DMS153 treated with DMSO at 0.1 percent for 48 hours (cell line): ENCODE data around the gene ABHD16A.

Experiments used
- DNase-seq: peaks from one replicate; lab custom pipeline; 2025; ENCODE audit not compliant: unreplicated experiment; lab: John Stamatoyannopoulos, UW

Gene ABHD16A

DNA sequence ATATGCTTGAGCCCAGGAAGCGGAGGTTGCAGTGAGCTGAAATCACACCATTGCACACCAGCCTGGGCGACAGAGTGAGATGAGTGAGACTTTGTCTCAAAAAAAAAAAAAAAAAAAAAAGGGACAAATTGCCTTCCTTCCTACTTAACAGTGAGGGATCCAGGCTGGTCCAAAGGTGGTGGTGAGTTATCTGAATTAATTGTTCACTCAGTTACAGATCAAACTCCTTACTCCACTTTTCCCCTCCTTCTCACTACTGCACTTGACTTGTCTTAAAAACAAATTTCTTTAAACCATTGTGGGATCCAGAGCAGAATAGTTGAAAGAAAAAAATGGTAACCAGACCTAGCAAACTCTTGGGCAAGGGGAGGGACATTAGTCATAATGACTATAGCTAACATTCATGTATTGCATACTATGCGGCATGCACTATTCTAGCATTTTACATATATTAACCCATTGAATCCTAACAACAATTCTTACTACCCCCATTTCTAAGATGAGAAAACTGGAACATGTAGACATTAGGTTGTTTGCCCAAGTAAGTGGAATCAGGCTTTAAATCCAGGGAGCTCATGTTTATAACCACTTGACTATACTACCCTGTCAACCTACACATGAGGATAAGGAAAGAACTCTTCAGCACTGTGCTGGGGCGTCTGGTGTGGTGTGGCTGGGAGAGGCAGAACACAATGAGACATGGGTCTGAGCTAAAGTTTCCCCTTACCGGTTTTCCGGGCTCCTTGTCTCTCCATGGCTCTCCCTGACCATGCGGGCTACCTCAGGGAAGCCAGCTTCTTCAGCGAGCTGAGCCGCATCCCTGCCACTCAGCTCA is 39.8 kb downstream of the ABHD16A start:
- DNase-seq: no peak

GRCh38 chr6:31662124-31662723 is 40.9 kb downstream of the ABHD16A start:
- no peak for DNase-seq

DNA sequence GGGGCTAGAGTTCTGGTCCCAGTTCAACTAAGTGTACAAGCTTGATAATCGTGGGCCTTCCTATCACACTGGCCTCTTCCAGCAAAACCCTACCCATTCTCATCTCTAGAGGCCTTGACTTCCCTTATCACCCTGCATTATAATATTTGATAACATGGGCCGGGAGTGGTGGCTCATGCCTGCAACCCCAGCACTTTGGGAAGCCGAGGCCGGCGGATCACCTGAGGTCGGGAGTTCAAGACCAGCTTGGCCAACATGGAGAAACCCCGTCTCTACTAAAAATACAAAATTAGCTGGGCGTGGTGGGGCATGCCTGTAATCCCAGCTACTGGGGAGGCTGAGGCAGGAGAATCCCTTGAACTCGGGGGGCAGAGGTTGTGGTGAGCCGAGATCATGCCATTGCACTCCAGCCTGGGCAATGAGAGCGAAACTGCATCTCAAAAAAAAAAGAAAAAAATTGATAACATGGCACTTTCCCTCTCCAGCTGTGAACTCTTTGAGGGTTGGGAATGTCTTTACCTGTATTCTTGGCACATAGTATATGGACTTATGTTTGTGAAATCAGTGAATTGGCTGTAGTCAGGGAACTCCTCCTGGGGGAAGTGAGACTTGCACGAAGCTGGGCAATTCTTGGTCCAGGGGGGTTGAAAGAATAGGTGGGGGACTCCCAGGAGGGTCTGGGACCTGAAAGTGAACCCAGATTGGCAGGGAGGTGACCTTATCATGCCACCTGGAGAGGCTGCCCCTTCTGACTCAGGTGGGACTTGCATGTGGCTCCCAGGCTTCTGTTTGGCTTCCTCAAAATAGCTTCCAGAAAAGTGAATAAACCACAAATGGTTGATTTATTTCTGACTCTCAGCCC is 41.6 kb downstream of the ABHD16A start:
- no peak for DNase-seq

GRCh38 chr6:31660381-31661261 is 42.5 kb downstream of the ABHD16A start, which contains the start of gene C6orf47:
C6orf47 (minus strand) TSS chr6:31660778; CDS start chr6:31659947, 831 bp downstream.
- peak; percentile 46 for DNase-seq

- DNase-seq: no peak
Measured at GRCh38 chr6:31659649-31660380, 43.3 kb downstream of the ABHD16A start.

- DNase-seq: no peak
Measured at GRCh38 chr6:31658983-31659648, 44.0 kb downstream of the ABHD16A start.

DNA sequence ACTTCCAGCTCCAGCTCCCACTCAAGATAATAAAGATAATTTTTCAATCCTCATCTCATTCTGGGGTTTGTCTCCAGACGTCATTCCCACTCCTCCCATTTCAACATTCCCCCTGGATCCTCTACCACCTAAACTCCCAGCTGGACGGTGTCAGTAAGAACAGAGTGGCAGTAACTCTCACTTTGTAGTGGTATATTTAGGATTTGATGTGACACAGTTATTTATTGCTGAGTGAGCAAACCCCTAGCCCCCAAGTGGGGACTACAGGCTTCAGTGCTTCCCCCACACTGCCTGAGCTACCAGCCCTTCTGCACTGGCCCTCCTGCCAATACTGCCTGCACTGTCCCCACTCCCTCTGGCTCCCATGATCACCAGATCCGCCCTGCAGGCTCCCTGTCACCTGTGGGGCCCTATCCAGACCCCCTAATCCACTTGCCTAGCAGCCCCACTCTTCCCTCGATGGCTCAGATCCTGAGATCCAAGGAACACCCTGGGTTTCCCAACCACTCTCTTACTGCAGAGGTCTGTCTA is 44.9 kb downstream of the ABHD16A start:
- no peak for DNase-seq

DNA sequence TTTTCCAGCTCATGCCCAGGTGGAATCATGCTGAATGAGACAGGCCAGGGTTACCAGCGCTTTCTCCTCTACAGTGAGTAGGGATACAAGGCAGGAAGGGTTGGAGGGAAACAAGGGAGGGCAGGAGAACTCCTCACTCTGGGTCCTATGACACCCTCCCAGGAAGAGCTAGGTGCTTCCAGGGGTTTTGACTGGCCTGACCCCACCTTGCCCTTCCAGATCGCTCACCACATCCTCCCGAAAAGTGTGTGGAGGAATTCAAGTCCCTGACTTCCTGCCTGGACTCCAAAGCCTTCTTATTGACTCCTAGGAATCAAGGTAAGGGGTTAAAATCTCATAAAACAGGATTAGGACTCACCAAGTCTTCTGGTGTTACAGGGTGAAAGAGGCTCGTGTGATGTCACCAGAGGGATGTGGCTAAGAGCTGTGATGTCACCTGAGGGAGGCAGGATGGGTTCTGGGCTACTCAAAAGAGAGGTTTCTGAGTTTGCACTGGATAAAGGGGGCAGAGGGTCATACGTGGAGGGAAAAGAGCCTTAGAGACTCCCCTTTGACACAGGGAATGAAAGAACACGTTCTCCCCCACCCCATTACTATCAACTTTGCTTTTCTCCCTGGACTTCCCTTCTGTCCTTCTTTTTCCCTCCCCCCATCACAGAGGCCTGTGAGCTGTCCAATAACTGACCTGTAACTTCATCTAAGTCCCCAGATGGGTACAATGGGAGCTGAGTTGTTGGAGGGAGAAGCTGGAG is 45.5 kb downstream of the ABHD16A start:
- DNase-seq: no peak

- no peak for DNase-seq
Measured at GRCh38 chr6:31655349-31656237, 47.5 kb downstream of the ABHD16A start, which contains the start of gene APOM. APOM (plus strand) TSS chr6:31655894; CDS start chr6:31655967, 73 bp downstream.

- no peak for DNase-seq
Measured at GRCh38 chr6:31654574-31655348, 48.4 kb downstream of the ABHD16A start.

DNA sequence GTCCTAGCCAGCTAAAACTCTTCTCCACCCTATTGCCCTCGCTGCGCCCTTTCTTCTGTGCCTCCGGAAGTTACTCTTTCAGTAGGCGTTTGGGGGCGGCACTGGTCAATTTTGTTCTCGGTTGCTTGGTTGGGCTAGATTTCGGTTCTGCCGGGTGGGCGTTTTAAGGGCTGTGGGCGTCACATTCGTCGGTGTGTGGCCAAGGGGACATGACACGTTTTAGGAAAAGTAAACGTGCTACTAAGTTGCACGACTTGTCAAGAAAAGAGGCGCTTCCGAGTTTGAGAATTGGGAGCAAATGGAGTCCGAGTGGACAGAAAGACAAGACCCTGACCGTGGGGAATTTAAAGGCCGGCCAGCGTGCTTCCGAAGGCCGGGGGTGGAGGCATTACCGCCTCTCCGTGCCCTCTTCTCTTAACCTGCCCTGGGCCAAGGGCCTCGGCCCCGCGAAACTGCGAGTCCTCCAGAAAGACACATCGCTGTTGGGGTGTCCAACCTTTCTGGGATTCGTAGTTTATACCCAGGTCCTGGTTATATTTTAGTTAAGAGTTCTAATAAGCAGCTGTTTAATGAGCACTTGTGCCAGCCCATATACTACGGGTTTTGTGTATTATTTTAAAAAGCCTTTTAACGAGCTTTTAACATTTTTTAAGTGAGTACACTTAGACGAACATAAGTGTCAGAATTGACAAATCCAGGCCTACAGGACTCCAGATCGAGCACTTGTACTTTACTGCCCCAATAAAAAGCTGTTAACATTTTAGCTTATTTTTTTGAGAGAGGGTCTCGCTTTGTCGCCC is 50.0 kb downstream of the ABHD16A start:
- DNase-seq: no peak

DNA sequence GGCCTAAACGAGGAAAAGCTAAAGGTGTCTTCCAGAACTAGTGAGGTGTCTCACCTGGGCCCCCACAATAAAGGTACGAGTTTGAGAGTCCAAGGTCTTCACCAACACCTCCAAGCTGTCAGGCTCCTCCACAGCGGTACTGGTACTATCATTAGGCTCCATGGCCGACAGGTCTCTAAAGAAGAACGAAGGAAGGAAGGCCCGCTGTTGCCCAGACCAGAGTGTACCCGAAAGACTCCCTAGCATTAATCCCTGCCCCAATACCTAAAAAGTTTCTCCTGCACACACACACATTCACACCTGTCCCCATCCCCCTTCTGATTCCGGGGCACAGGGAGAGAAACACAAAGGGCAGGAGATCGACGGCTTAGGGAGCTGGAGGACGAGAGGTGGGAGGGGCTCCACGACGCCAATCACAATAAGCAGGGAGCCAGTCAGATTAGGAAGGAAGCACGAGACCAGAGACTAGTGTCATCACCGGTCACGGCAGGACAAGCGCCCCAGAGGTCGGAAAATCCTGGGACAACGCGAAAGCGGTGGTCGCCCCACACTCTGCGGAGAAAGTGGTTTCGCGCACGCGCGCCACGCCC is 51.4 kb downstream of the ABHD16A start:
- DNase-seq: peak; percentile 16

- no peak for DNase-seq
Measured at GRCh38 chr6:31645325-31645724, 57.8 kb downstream of the ABHD16A start.

GRCh38 chr6:31643818-31644454 is 59.2 kb downstream of the ABHD16A start:
- no peak for DNase-seq
